Right lobe of liver (tissue), 6 donors: ENCODE results near the gene CACNA1B. TPM values are rescaled to one million over a fixed set of nuclear protein-coding genes. Genes with fewer than 3 reads are reported as not detected.

Experiments used
- ATAC-seq, 4 donors: fragments of 200-7000 bp; cut with Tn5 transposase; one replicate each; pipeline ENCODE4 v1.9.1; 2020; ENCODE audit warnings: mild to moderate bottlenecking in 4 of 4, moderate library complexity in 4 of 4
- DNase-seq, 3 donors: peaks; one replicate each; pipeline ENCODE4 v3.0.0-alpha.2; 2020
- H3K27ac ChIP-seq, 3 donors: fragments of 200-600 bp; one replicate each; pipeline ENCODE4 v1.8.0; 2022
- H3K27me3 ChIP-seq, 2 donors: fragments of 200-600 bp; one replicate each; pipeline ENCODE4 v1.8.0; 2022
- H3K36me3 ChIP-seq, 4 donors: fragments of 200-600 bp; sonication (generic) in 1 of 4; one replicate each; pipeline versions ENCODE4 v1.5.1 to v1.8.0; 2017 to 2022; ENCODE audit warnings: control low read depth in 1 of 4
- H3K4me1 ChIP-seq, 4 donors: fragments of 200-600 bp; sonication (generic) in 1 of 4; one replicate each; pipeline versions ENCODE4 v1.5.1 to v1.8.0; 2017 to 2022; ENCODE audit warnings: control low read depth in 1 of 4
- H3K4me3 ChIP-seq, 3 donors: fragments of 200-600 bp; one replicate each; pipeline ENCODE4 v1.8.0; 2022
- H3K9me3 ChIP-seq, 4 donors: fragments of 200-600 bp; sonication (generic) in 1 of 4; one replicate each; pipeline versions ENCODE4 v1.5.1 to v1.8.0; 2017 to 2022; ENCODE audit warnings: control low read depth in 1 of 4
- CTCF ChIP-seq, 4 donors: fragments of 200-600 bp in 3 of 4; fragments of 450-650 bp in 1 of 4; IDR thresholded peaks; one replicate each; pipeline versions ENCODE4 v1.5.1 to v1.8.0; 2016 to 2022; ENCODE audit warnings: antibody characterized with exemption in 4 of 4, mild to moderate bottlenecking in 2 of 4
- POLR2A ChIP-seq: fragments of 450-650 bp; IDR thresholded peaks from one replicate; pipeline ENCODE4 v1.6.1; 2017; ENCODE audit warnings: antibody characterized with exemption, mild to moderate bottlenecking
- WGBS: methylation state at CpG from one replicate; pipeline ENCODE4 v1.1.6; 2018; ENCODE audit warnings: low coverage, low lambda C conversion rate; ENCODE audit not compliant: insufficient coverage; ENCODE audit errors: missing lambda C conversion rate; 5-methylcytosine and 5-hydroxymethylcytosine counted together
- intact Hi-C, 2 donors: fragments of 100-400 bp; cut with DNase I; formaldehyde crosslinking; loops; one replicate each; pipeline versions ENCODE4 v1.11.2 to v1.14.1; 2022
- total RNA-seq, 6 experiments: library from RNA; depleted of rRNA in 2 of 6; stranded (reverse); fragments of >200 nt in 2 of 6; fragmentation: NEBNext Ultra II Directional in 3 of 6; extraction: Animal tissue kit (Norgen Biotek cat#: 25700) in 3 of 6; gene quantifications; one replicate each; pipeline versions ENCODE4 v1.1.0 to v1.2.4, GENCODE V29; 2016 to 2023
- donor health status: DM: no; HTN: yes; CAD: no.
- donor health status: DM: no; HTN: no; CAD: no.
- donor health status: DM: no; HTN: no; CAD: no.
- donor health status: DM: no; HTN: yes; CAD: no.
- donor health status: DM: no; HTN: yes; CAD: no.

The CACNA1B gene
- total RNA-seq, 6 experiments from 2014 or later = not detected

GRCh38 chr9:138120511-138121437, 243.2 kb downstream of the CACNA1B start:
- Histone ChIP-seq H3K27ac (no peak overlapping the region), H3K9me3 (no peaks in the 10 kb centered on the region), H3K27me3 (no peaks in the 10 kb centered on the region), H3K4me1 (no peaks in the 10 kb centered on the region), H3K36me3 (no peaks in the 10 kb centered on the region), H3K4me3 (no peak overlapping the region)
- intact Hi-C loops = no loop called here
- WGBS = 71% methylated on average over 11 of the region's 36 CpGs
- DNase-seq (no peak), ATAC-seq (no peak)
- no peak for TF ChIP-seq CTCF (IDR thresholded peaks at IDR 0.05)
- TF ChIP-seq POLR2A = no peak

- TF ChIP-seq POLR2A (no peak), CTCF (IDR thresholded peaks at IDR 0.05) (no peak)
- DNase-seq = no peak
- no peak for ATAC-seq
- no peaks in the 10 kb centered on the region for H3K36me3 ChIP-seq
- H3K4me1 ChIP-seq = no peaks in the 10 kb centered on the region
- no peak overlapping the region for H3K27ac ChIP-seq
- no peak overlapping the region for H3K4me3 ChIP-seq
- intact Hi-C loops = no loop called here
- H3K9me3 ChIP-seq = no peaks in the 10 kb centered on the region
- H3K27me3 ChIP-seq = no peaks in the 10 kb centered on the region
- 76% methylated on average over 11 of the region's 32 CpGs for WGBS
Observed at GRCh38 chr9:138121438-138122050, 244.0 kb downstream of the CACNA1B start.

GRCh38 chr9:138122201-138122600, 244.6 kb downstream of the CACNA1B start:
- H3K4me3 ChIP-seq = no peak overlapping the region
- DNase-seq (no peak), ATAC-seq (no peak)
- intact Hi-C loops = no loop called here
- 70% methylated on average over 2 of the region's 17 CpGs for WGBS
- no peak for TF ChIP-seq POLR2A
- no peak for TF ChIP-seq CTCF (IDR thresholded peaks at IDR 0.05)
- no peaks in the 10 kb centered on the region for H3K27me3 ChIP-seq
- no peaks in the 10 kb centered on the region for H3K4me1 ChIP-seq
- no peak overlapping the region for H3K27ac ChIP-seq
- H3K36me3 ChIP-seq = no peaks in the 10 kb centered on the region
- H3K9me3 ChIP-seq = no peaks in the 10 kb centered on the region

- no peaks in the 10 kb centered on the region for H3K27me3 ChIP-seq
- DNase-seq (no peak), ATAC-seq (no peak)
- WGBS = 46% methylated on average over 7 of the region's 13 CpGs
- H3K4me3 ChIP-seq = no peak overlapping the region
- intact Hi-C loops = no loop called here
- no peaks in the 10 kb centered on the region for H3K36me3 ChIP-seq
- no peak overlapping the region for H3K27ac ChIP-seq
- TF ChIP-seq CTCF (IDR thresholded peaks at IDR 0.05) = no peak
- TF ChIP-seq POLR2A = no peak
- H3K4me1 ChIP-seq = no peaks in the 10 kb centered on the region
- H3K9me3 ChIP-seq = no peaks in the 10 kb centered on the region
Observed at GRCh38 chr9:138122676-138123075, 245.1 kb downstream of the CACNA1B start.
